Measurements from ENCODE around the gene SPINK4. TPM values are rescaled to one million over a fixed set of nuclear protein-coding genes. Genes with fewer than 3 reads are reported as not detected.
A peak's percentile ranks its signal among the peaks of the same experiment; 100 is the strongest.

The SPINK4 gene
- not detected for total RNA-seq

- intact Hi-C loops (cut with DNase I; ENCODE audit: low total_unique reads), result no loop called here
- Histone ChIP-seq H3K27ac (no peak within 1 kb of the TSS), H3K36me3 (no peaks in the 10 kb centered on the region), H3K9me3 (no peaks in the 10 kb centered on the region), H3K27me3 (no peaks in the 10 kb centered on the region), H3K4me3 (no peak within 1 kb of the TSS), H3K4me1 (no peaks in the 10 kb centered on the region)
- DNase-seq (ENCODE audit: low spot score in 2 of 2), result no peak
- TF ChIP-seq POLR2A (IDR thresholded peaks at IDR 0.05) (no peak), POLR2AphosphoS5 (IDR thresholded peaks at IDR 0.05) (no peak), CTCF (IDR thresholded peaks at IDR 0.05) (no peak)
Measured at GRCh38 chr9:33239921-33240320, at the start of gene SPINK4. SPINK4 (plus strand) TSS chr9:33240167; CDS start chr9:33240209, 42 bp downstream.

- Histone ChIP-seq H3K4me1 (no peaks in the 10 kb centered on the region), H3K4me3 (no peak overlapping the region), H3K27ac (no peak overlapping the region), H3K27me3 (no peaks in the 10 kb centered on the region), H3K9me3 (no peaks in the 10 kb centered on the region), H3K36me3 (no peaks in the 10 kb centered on the region)
- intact Hi-C loops (cut with DNase I; ENCODE audit: low total_unique reads), result no loop called here
- DNase-seq (ENCODE audit: low spot score in 2 of 2), result no peak
- no peak for TF ChIP-seq POLR2AphosphoS5 (IDR thresholded peaks at IDR 0.05)
- no peak for TF ChIP-seq CTCF (IDR thresholded peaks at IDR 0.05)
- no peak for TF ChIP-seq POLR2A (IDR thresholded peaks at IDR 0.05)
Measured at GRCh38 chr9:33192493-33193255, 47.3 kb upstream of the SPINK4 start.

- Histone ChIP-seq H3K9me3 (no peaks in the 10 kb centered on the region), H3K27me3 (no peaks in the 10 kb centered on the region), H3K4me1 (no peaks in the 10 kb centered on the region), H3K4me3 (no peak overlapping the region), H3K36me3 (no peaks in the 10 kb centered on the region), H3K27ac (no peak overlapping the region)
- no peak for DNase-seq (ENCODE audit: low spot score in 2 of 2)
- TF ChIP-seq POLR2A (IDR thresholded peaks at IDR 0.05) (no peak), CTCF (IDR thresholded peaks at IDR 0.05) (no peak), POLR2AphosphoS5 (IDR thresholded peaks at IDR 0.05) (no peak)
- intact Hi-C loops (cut with DNase I; ENCODE audit: low total_unique reads), result no loop called here
Measured at GRCh38 chr9:33193818-33194217, 46.1 kb upstream of the SPINK4 start.

GRCh38 chr9:33196736-33197135 is 43.2 kb upstream of the SPINK4 start:
- no peaks in the 10 kb centered on the region for H3K27me3 ChIP-seq
- intact Hi-C loops (cut with DNase I; ENCODE audit: low total_unique reads), result no loop called here
- H3K4me3 ChIP-seq, result no peak overlapping the region
- H3K4me1 ChIP-seq, result no peaks in the 10 kb centered on the region
- H3K27ac ChIP-seq, result peak overlapping the region in 1 of 2 donors; percentile 56
- TF ChIP-seq POLR2AphosphoS5 (IDR thresholded peaks at IDR 0.05) (no peak), CTCF (IDR thresholded peaks at IDR 0.05) (no peak), POLR2A (IDR thresholded peaks at IDR 0.05) (no peak)
- H3K36me3 ChIP-seq, result no peaks in the 10 kb centered on the region
- DNase-seq (ENCODE audit: low spot score in 2 of 2), result no peak
- H3K9me3 ChIP-seq, result no peaks in the 10 kb centered on the region

- TF ChIP-seq POLR2AphosphoS5 (IDR thresholded peaks at IDR 0.05) (no peak), CTCF (IDR thresholded peaks at IDR 0.05) (peak in 1 of 3 donors; percentile 19), POLR2A (IDR thresholded peaks at IDR 0.05) (no peak)
- Histone ChIP-seq H3K4me3 (no peak overlapping the region), H3K27me3 (no peaks in the 10 kb centered on the region), H3K27ac (peak overlapping the region; percentile 48 to 56), H3K9me3 (no peaks in the 10 kb centered on the region), H3K36me3 (no peaks in the 10 kb centered on the region), H3K4me1 (no peaks in the 10 kb centered on the region)
- intact Hi-C loops (cut with DNase I; ENCODE audit: low total_unique reads), result no loop called here
- peak in 1 of 2 donors; percentile 27 for DNase-seq (ENCODE audit: low spot score in 2 of 2)
Measured at GRCh38 chr9:33197279-33198152, 42.5 kb upstream of the SPINK4 start.
